CD4-positive, alpha-beta T cell treated with Interleukin-4 for 1 hour (primary cell): ENCODE data around the gene CXCL1.
A peak's percentile ranks its signal among the peaks of the same experiment; 100 is the strongest.

Experiments used
- DNase-seq, 2 donors: peaks; one replicate each; pipeline ENCODE4 v3.0.0-alpha.2; 2020 to 2022

CXCL1 gene

GRCh38 chr4:73852771-73853170 is 16.4 kb upstream of the CXCL1 start:
- no peak for DNase-seq

GRCh38 chr4:73853246-73853704 is 15.9 kb upstream of the CXCL1 start, which contains the start of gene PF4V1:
Gene PF4V1, plus strand, starts transcription at chr4:73853296. Its CDS starts 67 bp downstream, at chr4:73853363.
- DNase-seq: no peak

DNA sequence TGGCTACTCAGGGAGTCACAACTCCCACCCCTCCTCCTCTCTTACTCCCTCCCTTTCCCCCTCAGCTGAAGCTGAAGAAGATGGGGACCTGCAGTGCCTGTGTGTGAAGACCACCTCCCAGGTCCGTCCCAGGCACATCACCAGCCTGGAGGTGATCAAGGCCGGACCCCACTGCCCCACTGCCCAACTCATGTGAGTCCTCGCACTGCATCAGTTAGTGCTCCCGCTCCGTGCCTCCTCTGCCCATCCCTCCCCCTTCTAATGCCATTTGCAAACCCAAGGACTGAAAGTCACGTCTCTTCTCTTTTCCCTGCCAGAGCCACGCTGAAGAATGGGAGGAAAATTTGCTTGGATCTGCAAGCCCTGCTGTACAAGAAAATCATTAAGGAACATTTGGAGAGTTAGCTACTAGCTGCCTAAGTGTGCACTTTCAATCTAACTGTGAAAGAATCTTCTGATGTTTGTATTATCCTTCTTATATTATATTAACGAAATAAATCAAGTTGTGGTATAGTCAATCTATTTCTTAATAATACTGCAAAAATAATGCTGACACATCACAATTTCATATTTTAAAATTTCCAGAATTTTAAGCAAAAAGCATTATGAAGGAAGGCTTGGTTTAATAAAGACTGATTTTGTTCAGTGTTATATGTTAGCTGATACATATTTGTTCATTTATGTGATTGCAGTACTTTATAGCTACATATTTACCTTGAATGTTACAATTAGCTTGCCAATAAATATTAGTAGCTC is 15.3 kb upstream of the CXCL1 start:
- no peak for DNase-seq

- no peak for DNase-seq
Observed at GRCh38 chr4:73855406-73855805, 13.8 kb upstream of the CXCL1 start.

DNA sequence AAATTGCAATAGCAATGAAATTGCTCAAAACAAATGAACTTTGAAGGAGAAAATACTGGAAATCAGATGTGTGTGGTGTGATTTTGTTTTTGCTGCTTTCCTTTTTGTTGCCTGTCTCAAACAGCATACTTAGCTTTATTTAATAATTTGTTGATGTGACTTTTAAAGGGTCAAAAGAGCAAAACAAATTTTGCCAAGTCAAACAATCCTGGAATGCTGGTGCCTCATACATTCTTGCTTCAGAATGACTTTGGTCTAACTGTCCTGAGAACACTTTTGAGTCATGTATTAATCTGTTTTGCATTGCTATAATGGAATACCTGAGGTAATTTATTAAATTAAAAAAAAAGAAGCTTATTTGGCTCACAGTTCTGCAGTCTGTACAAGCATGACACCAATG is 12.7 kb upstream of the CXCL1 start:
- DNase-seq: no peak

GRCh38 chr4:73859614-73860088 is 9.5 kb upstream of the CXCL1 start:
- DNase-seq: no peak

DNA sequence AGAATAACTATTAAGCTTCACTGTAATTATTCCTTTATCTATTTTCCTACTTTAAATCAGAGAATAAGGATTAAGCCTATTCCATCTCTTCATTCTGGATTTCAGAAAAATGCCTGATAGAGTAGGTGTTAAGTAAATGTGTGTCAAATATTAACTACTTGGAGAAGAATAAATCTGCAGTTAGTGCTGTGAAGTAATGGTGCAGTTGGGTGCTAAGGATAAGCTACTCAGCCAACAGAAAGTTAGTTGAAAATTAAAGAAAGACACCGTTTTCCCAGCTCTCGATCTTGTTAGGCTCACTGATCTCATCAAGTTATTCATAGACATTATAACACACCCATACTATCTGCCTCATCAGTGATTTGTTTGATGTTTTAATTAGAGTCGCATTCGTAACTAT is 9.0 kb upstream of the CXCL1 start:
- DNase-seq: no peak

DNA sequence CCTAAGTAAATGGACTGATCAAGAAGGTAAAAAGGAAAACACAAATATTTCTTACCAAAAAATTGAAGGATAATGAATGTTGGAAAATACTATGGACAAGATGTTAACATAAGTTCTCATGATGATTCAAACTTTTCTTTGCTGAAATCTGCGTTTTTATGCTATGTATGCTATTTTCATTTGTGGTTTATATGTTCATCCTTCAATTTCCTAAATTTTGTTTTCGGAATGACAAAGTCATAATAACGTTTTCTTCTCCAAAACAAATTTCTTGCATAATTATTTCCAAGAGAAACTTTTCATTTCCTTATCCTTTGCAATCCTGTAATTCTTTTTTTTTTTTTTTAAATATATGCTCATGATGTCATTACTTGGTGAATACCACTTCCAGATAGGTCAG is 8.3 kb upstream of the CXCL1 start:
- DNase-seq: no peak

GRCh38 chr4:73862322-73862721 is 6.9 kb upstream of the CXCL1 start:
- no peak for DNase-seq

- DNase-seq: no peak
Observed at GRCh38 chr4:73864365-73864764, 4.8 kb upstream of the CXCL1 start.

- DNase-seq: no peak
Observed at GRCh38 chr4:73864961-73865360, 4.2 kb upstream of the CXCL1 start.

- DNase-seq: no peak
Observed at GRCh38 chr4:73865431-73866096, 3.6 kb upstream of the CXCL1 start.

DNA sequence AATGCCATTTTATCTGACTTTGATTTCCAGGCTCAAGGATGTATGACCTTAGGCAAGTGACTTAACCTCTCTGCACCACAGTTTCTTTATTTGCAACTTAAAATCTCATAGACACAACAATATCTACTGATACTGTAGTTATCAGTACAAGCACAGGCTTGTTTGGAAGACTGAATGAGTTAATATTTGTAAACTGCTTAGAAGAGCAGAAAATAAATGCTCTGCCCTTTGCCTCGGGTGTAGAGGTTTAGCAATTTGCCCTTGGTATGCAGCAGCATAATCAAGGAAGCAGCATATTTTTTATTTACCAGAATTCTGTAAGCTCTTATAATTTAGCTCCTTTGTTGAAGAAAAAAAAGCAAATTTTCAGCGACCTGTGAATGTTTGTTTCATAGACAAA is 2.9 kb upstream of the CXCL1 start:
- no peak for DNase-seq

GRCh38 chr4:73867783-73868182 is 1.4 kb upstream of the CXCL1 start:
- no peak for DNase-seq

DNA sequence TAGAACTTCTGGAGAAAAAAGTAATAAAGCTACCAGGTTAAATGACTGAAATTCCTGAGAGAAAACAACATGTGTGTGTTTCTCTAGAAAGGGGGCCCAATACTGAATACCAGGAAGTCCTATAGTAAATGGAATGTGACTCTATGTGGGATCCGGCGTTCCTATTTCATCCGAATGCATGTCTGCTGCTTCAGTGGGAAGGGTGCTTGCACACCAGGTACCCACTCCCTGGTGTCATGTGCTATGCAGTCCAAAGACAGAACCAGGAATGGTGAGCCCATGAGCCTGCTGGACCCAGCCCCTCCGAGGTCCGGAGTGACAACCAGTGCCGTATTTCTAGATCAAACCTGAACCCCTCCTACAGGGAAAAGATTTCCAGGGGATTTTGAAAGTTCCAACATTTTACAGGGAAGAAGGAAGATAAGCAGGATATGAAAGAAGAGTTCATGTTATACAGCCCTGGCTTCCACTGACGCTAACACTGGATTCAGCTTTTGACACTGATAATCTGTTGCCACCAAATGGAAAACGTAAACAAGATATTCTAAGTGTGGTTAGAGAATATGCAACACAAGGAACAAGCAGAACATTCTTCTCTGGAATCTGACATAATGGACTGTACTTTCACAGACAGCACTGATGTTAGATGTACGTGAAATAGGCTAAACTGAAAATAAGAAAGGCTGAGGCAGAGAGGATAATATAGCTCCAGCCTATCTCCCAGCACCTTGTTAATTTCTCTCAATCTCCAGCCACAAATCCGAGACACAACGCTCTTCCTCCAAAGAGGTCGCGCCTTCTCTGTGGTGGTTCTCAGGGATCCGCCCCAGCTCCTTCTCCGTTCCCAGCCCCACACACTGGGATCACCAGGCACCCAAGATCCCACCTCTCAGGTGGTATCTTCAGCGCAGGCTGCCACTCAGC is 725 bp upstream of the CXCL1 start:
- DNase-seq: no peak

DNA sequence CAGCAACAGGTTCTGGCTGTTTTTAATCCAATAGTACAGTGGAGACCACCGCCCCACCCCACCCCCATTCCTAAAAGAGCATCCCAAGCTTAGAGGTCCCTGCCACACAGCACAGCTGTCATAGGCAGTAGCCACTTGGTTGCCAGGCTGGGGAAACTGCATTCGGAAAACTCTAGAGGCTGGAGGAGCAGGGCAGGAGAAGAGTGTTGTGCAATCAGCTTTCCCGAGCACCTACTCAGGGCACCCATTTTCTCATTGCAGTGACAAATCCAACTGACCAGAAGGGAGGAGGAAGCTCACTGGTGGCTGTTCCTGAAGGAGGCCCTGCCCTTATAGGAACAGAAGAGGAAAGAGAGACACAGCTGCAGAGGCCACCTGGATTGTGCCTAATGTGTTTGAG is 1.1 kb downstream of the CXCL1 start:
- DNase-seq: no peak

- no peak for DNase-seq
Observed at GRCh38 chr4:73870768-73871167, 1.6 kb downstream of the CXCL1 start.

DNA sequence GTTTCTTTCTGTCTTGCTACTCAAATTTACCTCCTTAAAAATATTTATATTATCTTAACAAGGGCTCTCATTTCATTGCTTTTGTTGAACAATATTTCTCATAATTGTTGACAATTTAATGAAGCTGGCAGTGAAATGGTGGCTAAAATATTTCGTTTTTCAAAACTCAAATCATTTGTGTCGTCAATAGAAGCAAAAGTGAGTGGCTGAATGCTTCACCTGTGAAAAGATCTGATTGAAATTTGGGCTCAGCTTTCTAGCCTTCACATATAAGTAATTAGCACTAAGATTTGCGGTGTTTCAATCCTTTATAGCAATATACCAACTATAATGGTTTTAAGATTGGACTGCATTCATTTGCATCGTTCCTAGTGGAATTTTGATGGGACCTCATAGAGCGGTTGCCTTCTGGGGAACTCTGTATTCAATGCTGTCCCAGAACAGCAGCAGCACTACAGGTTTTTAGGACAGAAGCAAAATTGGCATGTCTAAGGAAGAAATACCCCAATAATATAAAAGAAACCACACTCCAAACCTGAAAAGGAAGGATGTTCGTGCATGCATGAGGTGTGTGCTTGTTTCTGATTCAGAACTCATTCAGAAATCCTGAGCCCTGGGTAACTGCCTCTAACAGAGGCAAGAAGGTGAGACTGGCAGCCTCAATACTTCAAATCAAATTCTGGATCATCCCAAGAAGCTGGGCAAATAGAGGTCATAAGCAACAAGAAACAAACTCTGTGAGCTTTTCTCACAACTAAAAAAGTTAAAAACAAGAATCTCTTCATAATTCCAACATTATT is 2.5 kb downstream of the CXCL1 start:
- DNase-seq: no peak

- peak in 1 of 2 donors; percentile 19 for DNase-seq
Observed at GRCh38 chr4:73872316-73873108, 3.3 kb downstream of the CXCL1 start.

- DNase-seq: no peak
Observed at GRCh38 chr4:73874386-73874785, 5.2 kb downstream of the CXCL1 start.

GRCh38 chr4:73875401-73875800 is 6.2 kb downstream of the CXCL1 start:
- DNase-seq: no peak

DNA sequence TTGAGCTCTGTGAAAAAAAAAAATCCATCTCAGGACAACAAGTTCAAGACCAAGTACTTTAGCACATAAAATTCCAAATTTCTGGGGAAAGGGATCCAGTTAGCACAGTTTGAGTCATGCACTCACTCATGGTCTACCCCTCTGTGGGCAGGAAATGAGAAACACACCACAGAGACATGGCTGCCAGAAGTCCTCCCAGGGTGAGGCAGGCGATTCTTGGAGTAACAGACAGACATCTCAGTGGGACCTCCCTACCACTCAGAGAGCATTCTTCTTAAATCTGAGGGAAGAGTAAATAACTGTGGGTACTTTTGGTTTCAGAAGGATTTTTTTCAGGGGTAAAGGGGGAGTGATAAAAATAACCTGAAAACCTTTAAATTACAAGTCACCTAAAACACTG is 14.1 kb downstream of the CXCL1 start:
- DNase-seq: no peak
